K562 (cell line): ENCODE data around the gene RGS9. TPM values are rescaled to one million over a fixed set of nuclear protein-coding genes. Genes with fewer than 3 reads are reported as not detected.

Experiments used
- ATAC-seq: fragments of 200-7000 bp; cut with Tn5 transposase; 3 replicates; pipeline ENCODE4 v1.9.1; 2020; ENCODE audit warnings: moderate library complexity
- BruUV-seq: library from RNA; stranded (reverse); fragments of 400-500 nt; replicated peaks from 2 replicates; lab custom pipeline; 2021; lab: Mats Ljungman, UMichigan
- CTCF ChIA-PET: fragments of 300-600 bp; formaldehyde crosslinking; extraction: SDS; loops from one replicate; lab custom pipeline; 2021; ENCODE audit warnings: low intra/inter-chr PET ratio; lab: Yijun Ruan, JAX
- POLR2A ChIA-PET: fragments of 300-600, 350-650 bp; sonication (Branson Sonifier 250); formaldehyde crosslinking; extraction: SDS; loops from one replicate; lab custom pipeline; 2021; ENCODE audit warnings: antibody characterized with exemption, inconsistent platforms; lab: Yijun Ruan, JAX
- DNase-seq, 4 experiments: peaks; one replicate each; pipeline versions ENCODE4 v3.0.0 to v3.0.0-alpha.2; 2011 to 2018; ENCODE audit warnings: low spot score in 3 of 4, mixed read lengths in 3 of 4; ENCODE audit errors: extremely low read depth in 1 of 4
- FAIRE-seq: peaks from 2 replicates; lab custom pipeline; 2011; peaks lifted over from hg19 to GRCh38; lab: Jason Lieb, UNC
- H2AFZ ChIP-seq: 2 replicates; pipeline ENCODE4 v1.6.0; 2011; ENCODE audit warnings: low read depth, low read length, control low read depth, inconsistent platforms
- H3K27ac ChIP-seq: fragments of 200-600 bp; 3 replicates; pipeline ENCODE4 v1.8.0; 2011; ENCODE audit warnings: low read depth, mild to moderate bottlenecking, control low read depth, inconsistent platforms, low read length, moderate library complexity, mixed read lengths; ENCODE audit errors: extremely low read depth
- H3K27me3 ChIP-seq, 2 experiments: fragments of 300-600 bp in 1 of 2; 2 replicates in 1 of 2; 3 replicates in 1 of 2; pipeline versions ENCODE4 v1.6.0 to v1.8.0; 2011; ENCODE audit warnings: inconsistent platforms in 2 of 2, low read length in 2 of 2, mild to moderate bottlenecking in 1 of 2, mixed read lengths in 1 of 2, moderate library complexity in 1 of 2; ENCODE audit not compliant: control insufficient read depth in 2 of 2, insufficient read depth in 2 of 2
- H3K36me3 ChIP-seq: fragments of 300-600 bp; 3 replicates; pipeline ENCODE4 v1.8.0; 2011; ENCODE audit warnings: mild to moderate bottlenecking, low read length, inconsistent platforms; ENCODE audit not compliant: control insufficient read depth, insufficient read depth
- H3K4me1 ChIP-seq, 2 experiments: fragments of 200-600 bp in 1 of 2; replicated peaks in 1 of 2; 2 replicates in 1 of 2; 3 replicates in 1 of 2; pipeline versions ENCODE4 v1.5.1 to v1.8.0; 2011; ENCODE audit warnings: inconsistent platforms in 2 of 2, low read length in 2 of 2, mild to moderate bottlenecking in 1 of 2, mixed read lengths in 1 of 2, moderate library complexity in 1 of 2; ENCODE audit not compliant: control insufficient read depth in 2 of 2, insufficient read depth in 2 of 2
- H3K4me2 ChIP-seq: 2 replicates; pipeline ENCODE4 v1.6.1; 2011; ENCODE audit warnings: low read length, control low read depth, inconsistent platforms, mixed read lengths; ENCODE audit not compliant: insufficient read depth
- H3K4me3 ChIP-seq: fragments of 200-600 bp; sonication (generic), shearing (Covaris generic); 2 replicates; pipeline ENCODE4 v1.5.1; 2016; ENCODE audit warnings: control low read depth, inconsistent platforms
- H3K79me2 ChIP-seq: fragments of 200-600 bp; 3 replicates; pipeline ENCODE4 v1.8.0; 2011; ENCODE audit warnings: low read length, inconsistent platforms; ENCODE audit not compliant: control insufficient read depth, insufficient read depth
- H3K9ac ChIP-seq, 2 experiments: 2 replicates each; pipeline versions ENCODE4 v1.6.0 to v1.6.1; 2011; ENCODE audit warnings: low read depth in 2 of 2, low read length in 2 of 2, control low read depth in 1 of 2, inconsistent platforms in 1 of 2, mild to moderate bottlenecking in 1 of 2, mixed read lengths in 1 of 2; ENCODE audit not compliant: insufficient read depth in 1 of 2
- H3K9me1 ChIP-seq: one replicate; pipeline ENCODE4 v1.6.0; 2011; ENCODE audit warnings: inconsistent platforms, mild to moderate bottlenecking, low read length, moderate library complexity; ENCODE audit not compliant: control insufficient read depth, insufficient read depth
- H3K9me3 ChIP-seq: replicated peaks from 2 replicates; pipeline ENCODE4 v1.5.1; 2011; ENCODE audit warnings: low read depth, low read length, inconsistent platforms; ENCODE audit not compliant: control insufficient read depth, insufficient read depth
- H4K20me1 ChIP-seq: replicated peaks from 2 replicates; pipeline ENCODE4 v1.6.1; 2011; ENCODE audit warnings: low read length, inconsistent platforms, mixed read lengths; ENCODE audit not compliant: control insufficient read depth, insufficient read depth
- CEBPB ChIP-seq: fragments of 450-650 bp; IDR thresholded peaks from 2 replicates; pipeline ENCODE4 v1.6.1; 2016; ENCODE audit warnings: missing genetic modification characterization, missing compliant biosample characterization
- CHCHD3 ChIP-seq: fragments of 250-450 bp; sonication (Bioruptor Pico); IDR thresholded peaks from 2 replicates; pipeline ENCODE4 v2.1.2; 2022; ENCODE audit warnings: mild to moderate bottlenecking
- CREBBP ChIP-seq: IDR thresholded peaks from one replicate; pipeline ENCODE4 v1.6.1; 2012; ENCODE audit warnings: low read depth, mild to moderate bottlenecking, control low read depth, inconsistent platforms, low read length
- HNRNPLL ChIP-seq: fragments of 200-400 bp; formaldehyde crosslinking; IDR thresholded peaks from 2 replicates; pipeline ENCODE4 v1.6.1; 2017; ENCODE audit warnings: low read length, low read depth, mild to moderate bottlenecking; ENCODE audit not compliant: poor library complexity, severe bottlenecking
- IRF9 ChIP-seq: fragments of 450-650 bp; IDR thresholded peaks from 2 replicates; pipeline ENCODE4 v1.6.1; 2016; ENCODE audit warnings: missing biosample characterization, missing genetic modification characterization
- MIER1 ChIP-seq: fragments of 450-650 bp; IDR thresholded peaks from 2 replicates; pipeline ENCODE4 v1.6.1; 2016; ENCODE audit warnings: antibody characterized with exemption, mild to moderate bottlenecking, low read depth
- NELFE ChIP-seq: IDR thresholded peaks from 2 replicates; pipeline ENCODE4 v1.6.1; 2011; ENCODE audit warnings: mild to moderate bottlenecking; ENCODE audit not compliant: insufficient read depth, insufficient read length
- NEUROD1 ChIP-seq: fragments of 150-350 bp; IDR thresholded peaks from 2 replicates; pipeline ENCODE4 v1.6.1; 2014; ENCODE audit warnings: borderline replicate concordance, low read length, low read depth; ENCODE audit not compliant: partially characterized antibody
- POLR2H ChIP-seq: IDR thresholded peaks from 2 replicates; pipeline ENCODE4 v1.6.1; 2016; ENCODE audit warnings: missing genetic modification characterization, low read depth, mild to moderate bottlenecking, control low read depth, missing compliant biosample characterization, moderate library complexity
- SPI1 ChIP-seq: IDR thresholded peaks from 2 replicates; pipeline ENCODE4 v1.6.1; 2011; ENCODE audit warnings: low read depth, low read length, control low read depth, borderline replicate concordance
- TCF3 ChIP-seq: sonication (generic); formaldehyde crosslinking; IDR thresholded peaks from 2 replicates; pipeline ENCODE4 v1.4.0; 2020; ENCODE audit warnings: mild to moderate bottlenecking, missing genetic modification reagents
- ZBTB49 ChIP-seq: sonication (generic); formaldehyde crosslinking; IDR thresholded peaks from 2 replicates; pipeline ENCODE4 v1.8.0; 2022; ENCODE audit warnings: missing genetic modification reagents, mild to moderate bottlenecking, borderline replicate concordance
- ZKSCAN8 ChIP-seq: fragments of 200-800 bp; sonication (Bioruptor generic); IDR thresholded peaks from 2 replicates; pipeline ENCODE4 v1.6.1; 2016; ENCODE audit warnings: missing genetic modification characterization, missing compliant biosample characterization
- ZNF124 ChIP-seq: sonication (generic); formaldehyde crosslinking; IDR thresholded peaks from 2 replicates; pipeline ENCODE4 v1.8.1; 2022; ENCODE audit warnings: missing genetic modification reagents
- ZNF174 ChIP-seq: fragments of 250-450 bp; sonication (Bioruptor Pico); IDR thresholded peaks from 2 replicates; pipeline ENCODE4 v1.4.0; 2020; ENCODE audit warnings: mild to moderate bottlenecking
- ZNF324 ChIP-seq: fragments of 250-450 bp; sonication (Bioruptor Pico); IDR thresholded peaks from 2 replicates; pipeline ENCODE4 v1.4.0; 2020; ENCODE audit warnings: mild to moderate bottlenecking
- ZNF395 ChIP-seq: fragments of 200-800 bp; sonication (Bioruptor generic); IDR thresholded peaks from 2 replicates; pipeline ENCODE4 v1.6.1; 2017; ENCODE audit warnings: missing genetic modification characterization, missing compliant biosample characterization
- ZNF695 ChIP-seq: fragments of 450-650 bp; formaldehyde crosslinking; IDR thresholded peaks from 2 replicates; pipeline ENCODE4 v1.4.0; 2020; ENCODE audit warnings: mild to moderate bottlenecking, moderate library complexity
- in situ Hi-C: fragments of 300-500 bp; cut with MboI; formaldehyde crosslinking; loops from 4 replicates; pipeline ENCODE4 v1.15.0; 2018; ENCODE audit warnings: inconsistent platforms, mixed read lengths
- intact Hi-C: fragments of 100-400 bp; cut with micrococcal nuclease; formaldehyde crosslinking; loops from 2 replicates; pipeline ENCODE4 v1.14.2; 2022
- polyA plus RNA-seq, 8 experiments: library from polyadenylated mRNA; depleted of rRNA in 4 of 8; stranded (reverse) in 5 of 8; unstranded in 3 of 8; fragments of >200 nt; fragmentation: Nextera tagmentation in 2 of 8; fragmentation: Illumina TruSeq in 1 of 8; extraction: Ambion mirVana in 2 of 8; extraction: Trizol in 1 of 8; gene quantifications; 2 replicates each; pipeline versions ENCODE4 v1.2.1 to v1.2.3, GENCODE V29; 2011 to 2014; ENCODE audit warnings: inconsistent platforms in 1 of 8, missing spikeins in 1 of 8
- total RNA-seq, 7 experiments: library from RNA; depleted of rRNA in 6 of 7; stranded (reverse); fragments of >200 nt in 6 of 7; fragmentation: Illumina TruSeq in 2 of 7; extraction: Trizol in 2 of 7; gene quantifications; 2 replicates each; pipeline versions ENCODE4 v1.2.1 to v1.2.3, GENCODE V29; 2011 to 2021; ENCODE audit warnings: low replicate concordance in 1 of 7

Gene RGS9
- total and polyA plus RNA-seq, 9 of the 15 experiments (the other 6 are each of a cell fraction or from before 2014, with no cell fraction given), result 0.18 to 1.4 (median 0.55) TPM

GRCh38 chr17:65103896-65104295 is 33.3 kb upstream of the RGS9 start (continued):
- TF ChIP-seq HNRNPLL (no peak), NELFE (no peak), ZNF174 (CRISPR knock-in tag) (no peak), IRF9 (tag) (no peak), MIER1 (no peak)

- no peak overlapping the region for H3K9ac ChIP-seq
- BruUV-seq, result no TSS peak
- no peak overlapping the region for H3K27ac ChIP-seq
- H3K4me2 ChIP-seq, result no peak overlapping the region
- intact Hi-C loops (loop anchor here (5.0 to 10.0 kb wide), 2 partner anchors 93 to 140 kb away; no protein-coding TSS in a partner anchor), in situ Hi-C loops (no loop called here)
- H2AFZ ChIP-seq, result no peak overlapping the region
- CTCF ChIA-PET, result no interaction called here
- ATAC-seq (no peak), FAIRE-seq (no peak), DNase-seq (no peak)
- no peaks in the 10 kb centered on the region for H4K20me1 ChIP-seq
- H3K79me2 ChIP-seq, result no peaks in the 10 kb centered on the region
- no peaks in the 10 kb centered on the region for H3K9me1 ChIP-seq
- H3K9me3 ChIP-seq, result no peaks in the 10 kb centered on the region
- POLR2A ChIA-PET, result interaction anchor here (0.6 kb wide), 1 partner anchor 643 kb away, joined by 3 read pairs; no protein-coding TSS in a partner anchor
- H3K4me1 ChIP-seq, result peaks cover 7 to 11% of the 10 kb centered on the region in 2 experiments; a peak in 3 of 5 replicates
- TF ChIP-seq POLR2H (tag) (no peak), ZBTB49 (no peak), ZNF124 (CRISPR knock-in tag) (no peak), NEUROD1 (no peak), CREBBP (no peak), ZKSCAN8 (CRISPR knock-in tag) (no peak), ZNF695 (CRISPR knock-in tag) (no peak), ZNF395 (CRISPR knock-in tag) (no peak), CEBPB (tag) (no peak), ZNF324 (CRISPR knock-in tag) (no peak), CHCHD3 (CRISPR knock-in tag) (no peak), TCF3 (CRISPR knock-in tag) (no peak), SPI1 (no peak)
- H3K36me3 ChIP-seq, result no peaks in the 10 kb centered on the region
- peaks cover 7 to 23% of the 10 kb centered on the region in 2 experiments; a peak in 3 of 5 replicates for H3K27me3 ChIP-seq
- H3K4me3 ChIP-seq, result no peak overlapping the region
Observed at GRCh38 chr17:65104541-65104940, 32.6 kb upstream of the RGS9 start.
